GM19099 (cell line): ENCODE measurements around the gene OR1A1.

Experiments used
- POLR2A ChIP-seq: IDR thresholded peaks from 3 replicates; pipeline ENCODE4 v1.6.1; 2011; ENCODE audit warnings: low read depth; ENCODE audit not compliant: insufficient read length; ENCODE audit errors: extremely low read depth

Gene OR1A1

GRCh38 chr17:3207367-3207766 lies at the start of gene OR1A1:
Gene OR1A1, plus strand, starts transcription at chr17:3207667. Its CDS starts 7,954 bp downstream, at chr17:3215621.
- TF ChIP-seq POLR2A: no peak

- no peak for TF ChIP-seq POLR2A
Measured at GRCh38 chr17:3167574-3167973, 39.9 kb upstream of the OR1A1 start.

- TF ChIP-seq POLR2A: no peak
Measured at GRCh38 chr17:3189961-3190360, 17.5 kb upstream of the OR1A1 start.

GRCh38 chr17:3197219-3197618 lies 10.2 kb upstream of the OR1A1 start, which contains the start of gene OR1A2:
Gene OR1A2, plus strand, starts transcription at chr17:3197519. Its CDS starts 0 bp downstream, at chr17:3197519.
- no peak for TF ChIP-seq POLR2A

- TF ChIP-seq POLR2A: no peak
Measured at GRCh38 chr17:3208484-3208883, 1.0 kb downstream of the OR1A1 start.

- no peak for TF ChIP-seq POLR2A
Measured at GRCh38 chr17:3213001-3213400, 5.5 kb downstream of the OR1A1 start.

GRCh38 chr17:3213587-3213986 lies 6.1 kb downstream of the OR1A1 start:
- TF ChIP-seq POLR2A: no peak

GRCh38 chr17:3221850-3222249 lies 14.4 kb downstream of the OR1A1 start:
- no peak for TF ChIP-seq POLR2A

GRCh38 chr17:3222505-3222904 lies 15.0 kb downstream of the OR1A1 start:
- TF ChIP-seq POLR2A: no peak

GRCh38 chr17:3256575-3256974 lies 49.1 kb downstream of the OR1A1 start:
- no peak for TF ChIP-seq POLR2A

- no peak for TF ChIP-seq POLR2A
Measured at GRCh38 chr17:3260163-3260562, 52.7 kb downstream of the OR1A1 start.

GRCh38 chr17:3260600-3260999 lies 53.1 kb downstream of the OR1A1 start:
- TF ChIP-seq POLR2A: no peak
